Left ventricle myocardium superior (tissue), 1 donor: Measurements from ENCODE around the gene WHRN. TPM values are rescaled to one million over a fixed set of nuclear protein-coding genes. Genes with fewer than 3 reads are reported as not detected.

Source experiments
- ATAC-seq: fragments of 200-7000 bp; cut with Tn5 transposase; one replicate; pipeline ENCODE4 v1.9.1; 2020; ENCODE audit warnings: mild to moderate bottlenecking, moderate library complexity
- DNase-seq: peaks from one replicate; pipeline ENCODE4 v3.0.0-alpha.2; 2020
- intact Hi-C: fragments of 100-400 bp; cut with micrococcal nuclease; formaldehyde crosslinking; loops from one replicate; pipeline ENCODE4 v1.11.0; 2022
- total RNA-seq: library from RNA; stranded (reverse); fragmentation: NEBNext Ultra II Directional; extraction: Animal tissue kit (Norgen Biotek cat#: 25700); gene quantifications from one replicate; pipeline ENCODE4 v1.2.1, GENCODE V29; 2021
- donor health status: DM: no; HTN: yes; CAD: no; lungs with severe emphysema.

Gene WHRN
- total RNA-seq, 1 donor from 2014 or later = 0.57 TPM

GRCh38 chr9:114376586-114377445 lies 128.5 kb downstream of the WHRN start:
- intact Hi-C loops = no loop called here
- no peak for ATAC-seq
- DNase-seq = no peak

GRCh38 chr9:114375386-114376175 lies 129.7 kb downstream of the WHRN start:
- intact Hi-C loops = no loop called here
- no peak for DNase-seq
- ATAC-seq = no peak

- ATAC-seq (no peak), DNase-seq (no peak)
- intact Hi-C loops = no loop called here
These were observed 130.3 kb downstream of the WHRN start for GRCh38 chr9:114374936-114375335.

GRCh38 chr9:114373960-114374730 lies 131.1 kb downstream of the WHRN start:
- DNase-seq = no peak
- ATAC-seq = no peak
- intact Hi-C loops = no loop called here

- DNase-seq = peak; percentile 70
- peak; percentile 74 for ATAC-seq
- intact Hi-C loops = no loop called here
These were observed 132.3 kb downstream of the WHRN start for GRCh38 chr9:114372921-114373448.

- ATAC-seq = peak; percentile 53
- DNase-seq = no peak
- intact Hi-C loops = no loop called here
These were observed 133.0 kb downstream of the WHRN start for GRCh38 chr9:114371973-114372917.

- ATAC-seq = no peak
- intact Hi-C loops = no loop called here
- peak; percentile 5 for DNase-seq
These were observed 133.8 kb downstream of the WHRN start for GRCh38 chr9:114371343-114371944.

GRCh38 chr9:114370968-114371320 lies 134.3 kb downstream of the WHRN start:
- ATAC-seq (no peak), DNase-seq (no peak)
- intact Hi-C loops = no loop called here

GRCh38 chr9:114370251-114370967 lies 134.9 kb downstream of the WHRN start:
- ATAC-seq (no peak), DNase-seq (peak; percentile 13)
- intact Hi-C loops = no loop called here

GRCh38 chr9:114369216-114370130 lies 135.8 kb downstream of the WHRN start:
- ATAC-seq (no peak), DNase-seq (no peak)
- intact Hi-C loops = no loop called here

- ATAC-seq = no peak
- intact Hi-C loops = no loop called here
- DNase-seq = no peak
These were observed 137.3 kb downstream of the WHRN start for GRCh38 chr9:114367772-114368569.

GRCh38 chr9:114367366-114367765 lies 137.9 kb downstream of the WHRN start:
- intact Hi-C loops = no loop called here
- DNase-seq = no peak
- no peak for ATAC-seq

GRCh38 chr9:114366334-114367128 lies 138.7 kb downstream of the WHRN start:
- no peak for DNase-seq
- intact Hi-C loops = no loop called here

GRCh38 chr9:114365194-114365593 lies 140.1 kb downstream of the WHRN start:
- intact Hi-C loops = no loop called here
- DNase-seq = no peak
- no peak for ATAC-seq

More at GRCh38 chr9:114366334-114367128, 138.7 kb downstream of the WHRN start:
- ATAC-seq = peak; percentile 22
